ENCODE results near the gene FOXL3. TPM values are rescaled to one million over a fixed set of nuclear protein-coding genes. Genes with fewer than 3 reads are reported as not detected.
"Not testable (repeated sequence)": the region's sequence is repeated elsewhere in the genome, so short reads cannot be mapped to it uniquely, and the experiment has no call there.

FOXL3 gene
- total and polyA plus RNA-seq, 2 donors from 2014 or later = not detected

DNA sequence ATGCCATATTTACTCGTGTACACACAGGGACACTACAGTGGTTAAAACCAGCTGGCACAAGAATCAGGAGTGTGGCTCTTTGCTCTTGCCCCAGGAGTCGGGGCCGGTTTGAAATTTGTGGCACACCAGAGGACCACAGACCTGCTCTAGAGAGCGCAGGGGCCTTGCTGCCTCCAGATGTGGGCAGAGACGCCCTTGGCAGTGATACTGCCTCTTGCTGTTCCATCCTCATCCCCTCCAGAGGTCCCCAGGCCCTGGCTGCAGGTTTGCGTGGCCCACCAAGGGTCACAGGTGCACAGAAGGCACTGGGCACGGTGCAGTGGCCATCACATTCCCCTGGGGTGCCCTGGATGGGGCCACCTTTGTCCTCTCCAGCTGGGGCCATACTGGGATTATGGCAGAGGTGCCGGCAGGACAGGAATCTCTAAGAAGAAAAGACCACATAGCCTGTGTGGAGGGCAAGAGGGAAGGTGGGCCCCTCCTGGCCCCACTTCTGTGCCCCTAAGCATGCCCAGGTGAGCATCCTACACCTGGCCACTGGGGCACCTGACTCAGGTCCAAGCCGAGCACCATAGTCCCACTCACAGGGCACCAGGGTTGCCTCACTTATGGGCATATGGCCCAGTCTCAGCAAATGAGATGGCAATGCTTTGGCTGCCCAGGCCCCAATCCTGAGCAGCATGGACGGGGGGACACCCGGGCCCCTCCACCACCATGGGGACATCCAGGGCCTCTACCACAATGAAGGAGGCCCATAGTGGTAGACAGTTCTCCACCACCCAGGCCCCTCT lies 45.6 kb downstream of the FOXL3 start:
- Histone ChIP-seq H3K4me1 (ENCODE audit: control insufficient read depth in 2 of 3, insufficient read depth in 2 of 3, low read depth in 1 of 3, low read length in 3 of 3) (peaks cover 0 to 10% (median 0%) of the 10 kb centered on the region in 3 donors), H3K9ac (ENCODE audit: low read length in 3 of 3) (no peak overlapping the region), H3K9me3 (ENCODE audit: control insufficient read depth in 2 of 3, insufficient read depth in 1 of 3, low read length in 3 of 3) (no peaks in the 10 kb centered on the region), H3K4me3 (ENCODE audit: low read length in 3 of 3) (no peak overlapping the region), H3K36me3 (ENCODE audit: control insufficient read depth in 2 of 3, insufficient read depth in 3 of 3, low read length in 3 of 3) (no peaks in the 10 kb centered on the region), H3K27ac (ENCODE audit: low read depth in 2 of 2, low read length in 2 of 2) (no peak overlapping the region), H3K27me3 (ENCODE audit: control insufficient read depth, insufficient read depth, low read length) (no peaks in the 10 kb centered on the region)
- intact Hi-C loops (cut with DNase I) = no loop called here
- DNase-seq = peak in 1 of 5 donors; percentile 53
- TF ChIP-seq CTCF (IDR thresholded peaks at IDR 0.05; ENCODE audit: borderline replicate concordance, extremely low read depth, insufficient read depth) = no peak
- no peak for FAIRE-seq

DNA sequence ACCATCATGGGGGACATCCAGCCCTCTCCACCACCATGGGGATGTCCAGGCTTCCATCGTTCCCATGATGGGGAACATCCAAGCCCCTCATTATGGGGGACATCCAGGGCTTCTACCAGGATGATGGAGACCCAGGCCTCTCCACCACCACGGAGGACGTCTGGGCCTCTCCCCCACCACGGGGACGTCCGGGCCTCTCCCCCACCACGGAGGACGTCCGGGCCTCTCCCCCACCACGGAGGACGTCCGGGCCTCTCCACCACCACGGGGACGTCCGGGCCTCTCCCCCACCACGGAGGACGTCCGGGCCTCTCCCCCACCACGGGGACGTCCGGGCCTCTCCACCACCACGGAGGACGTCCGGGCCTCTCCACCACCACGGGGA lies 46.2 kb downstream of the FOXL3 start:
- H3K9me3 ChIP-seq (ENCODE audit: control insufficient read depth in 2 of 3, insufficient read depth in 1 of 3, low read length in 3 of 3); H3K4me1 ChIP-seq (ENCODE audit: control insufficient read depth in 2 of 3, insufficient read depth in 2 of 3, low read depth in 1 of 3, low read length in 3 of 3); intact Hi-C loops (cut with DNase I); H3K4me3 ChIP-seq (ENCODE audit: low read length in 3 of 3); H3K9ac ChIP-seq (ENCODE audit: low read length in 3 of 3); FAIRE-seq; DNase-seq; H3K27me3 ChIP-seq (ENCODE audit: control insufficient read depth, insufficient read depth, low read length); H3K36me3 ChIP-seq (ENCODE audit: control insufficient read depth in 2 of 3, insufficient read depth in 3 of 3, low read length in 3 of 3); H3K27ac ChIP-seq (ENCODE audit: low read depth in 2 of 2, low read length in 2 of 2): not testable (repeated sequence)

- Histone ChIP-seq H3K27ac (ENCODE audit: low read depth in 2 of 2, low read length in 2 of 2) (no peak overlapping the region), H3K9me3 (ENCODE audit: control insufficient read depth in 2 of 3, insufficient read depth in 1 of 3, low read length in 3 of 3) (no peaks in the 10 kb centered on the region), H3K4me3 (ENCODE audit: low read length in 3 of 3) (no peak overlapping the region), H3K27me3 (ENCODE audit: control insufficient read depth, insufficient read depth, low read length) (no peaks in the 10 kb centered on the region), H3K36me3 (ENCODE audit: control insufficient read depth in 2 of 3, insufficient read depth in 3 of 3, low read length in 3 of 3) (no peaks in the 10 kb centered on the region), H3K9ac (ENCODE audit: low read length in 3 of 3) (no peak overlapping the region), H3K4me1 (ENCODE audit: control insufficient read depth in 2 of 3, insufficient read depth in 2 of 3, low read depth in 1 of 3, low read length in 3 of 3) (peaks cover 0 to 9% (median 0%) of the 10 kb centered on the region in 3 donors)
- no peak for DNase-seq
- no peak for FAIRE-seq
- no peak for TF ChIP-seq CTCF (IDR thresholded peaks at IDR 0.05; ENCODE audit: borderline replicate concordance, extremely low read depth, insufficient read depth)
- intact Hi-C loops (cut with DNase I) = no loop called here
Observed at GRCh38 chr7:336810-337566, 47.0 kb downstream of the FOXL3 start.

DNA sequence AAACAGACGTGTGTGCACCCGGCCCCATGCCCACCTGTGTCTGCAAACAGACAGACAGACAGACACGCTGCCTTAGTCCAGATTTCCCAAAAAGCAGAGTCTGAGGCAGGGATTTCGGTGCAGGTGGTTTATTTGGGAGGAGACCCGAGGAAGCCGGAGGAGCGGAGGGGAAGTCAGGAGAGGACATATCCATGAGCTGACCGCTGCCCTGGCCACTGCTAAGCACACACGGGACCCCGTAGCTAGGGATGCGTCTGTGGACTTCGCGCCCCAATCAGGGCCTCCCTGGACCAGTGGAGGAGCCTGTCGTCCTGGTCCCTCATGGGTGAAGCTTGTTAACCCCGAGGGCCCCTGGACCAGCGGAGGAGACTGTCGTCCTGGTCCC lies 47.6 kb downstream of the FOXL3 start:
- intact Hi-C loops (cut with DNase I) = no loop called here
- Histone ChIP-seq H3K36me3 (ENCODE audit: control insufficient read depth in 2 of 3, insufficient read depth in 3 of 3, low read length in 3 of 3) (no peaks in the 10 kb centered on the region), H3K4me1 (ENCODE audit: control insufficient read depth in 2 of 3, insufficient read depth in 2 of 3, low read depth in 1 of 3, low read length in 3 of 3) (peaks cover 0 to 6% (median 0%) of the 10 kb centered on the region in 3 donors), H3K27ac (ENCODE audit: low read depth in 2 of 2, low read length in 2 of 2) (no peak overlapping the region), H3K9me3 (ENCODE audit: control insufficient read depth in 2 of 3, insufficient read depth in 1 of 3, low read length in 3 of 3) (no peaks in the 10 kb centered on the region), H3K9ac (ENCODE audit: low read length in 3 of 3) (no peak overlapping the region), H3K27me3 (ENCODE audit: control insufficient read depth, insufficient read depth, low read length) (no peaks in the 10 kb centered on the region), H3K4me3 (ENCODE audit: low read length in 3 of 3) (no peak overlapping the region)
- DNase-seq (peak in 1 of 5 donors; percentile 59), FAIRE-seq (no peak)
- no peak for TF ChIP-seq CTCF (IDR thresholded peaks at IDR 0.05; ENCODE audit: borderline replicate concordance, extremely low read depth, insufficient read depth)

Measured in kidney (tissue), 14 donors.